Omental fat pad (tissue), 4 donors: ENCODE results near the gene KCNK6. TPM values are rescaled to one million over a fixed set of nuclear protein-coding genes. Genes with fewer than 3 reads are reported as not detected.

Experiments used
- ATAC-seq: fragments of 150-250 bp; one replicate; pipeline ENCODE4 v1.9.1; 2016; ENCODE audit warnings: mild to moderate bottlenecking, moderate library complexity; ENCODE audit not compliant: low FRiP score
- DNase-seq: peaks from one replicate; pipeline ENCODE4 v3.0.0-alpha.2; 2019; ENCODE audit warnings: low spot score
- CTCF ChIP-seq, 3 donors: fragments of 450-650 bp; IDR thresholded peaks; one replicate each; pipeline ENCODE4 v1.5.1; 2016 to 2017; ENCODE audit warnings: antibody characterized with exemption in 3 of 3, mild to moderate bottlenecking in 3 of 3, moderate library complexity in 2 of 3
- total RNA-seq, 4 donors: library from RNA; depleted of rRNA; stranded (reverse); fragments of >200 nt; gene quantifications; one replicate each; pipeline ENCODE4 v1.1.0, GENCODE V29; 2016

The KCNK6 gene
- total RNA-seq, 4 donors from 2014 or later, result 4.1 to 11.4 (median 7.2) TPM

GRCh38 chr19:38351865-38352395 is 32.3 kb downstream of the KCNK6 start:
- DNase-seq (no peak), ATAC-seq (no peak)
- TF ChIP-seq CTCF (IDR thresholded peaks at IDR 0.05), result no peak

- ATAC-seq, result no peak
- DNase-seq, result no peak
- no peak for TF ChIP-seq CTCF (IDR thresholded peaks at IDR 0.05)
Measured at GRCh38 chr19:38352611-38353010, 33.0 kb downstream of the KCNK6 start.

- DNase-seq (no peak), ATAC-seq (no peak)
- no peak for TF ChIP-seq CTCF (IDR thresholded peaks at IDR 0.05)
Measured at GRCh38 chr19:38355728-38356725, 36.4 kb downstream of the KCNK6 start.

GRCh38 chr19:38358071-38358470 is 38.4 kb downstream of the KCNK6 start:
- no peak for DNase-seq
- TF ChIP-seq CTCF (IDR thresholded peaks at IDR 0.05), result no peak
- ATAC-seq, result no peak

GRCh38 chr19:38359242-38360021 is 39.8 kb downstream of the KCNK6 start:
- no peak for DNase-seq
- no peak for TF ChIP-seq CTCF (IDR thresholded peaks at IDR 0.05)
- no peak for ATAC-seq

- TF ChIP-seq CTCF (IDR thresholded peaks at IDR 0.05), result no peak
- no peak for DNase-seq
- ATAC-seq, result no peak
Measured at GRCh38 chr19:38360351-38360750, 40.7 kb downstream of the KCNK6 start.
